C4-2B (cell line): Measurements from ENCODE around the gene SPON1.

ENCODE experiments used
- H3K27ac ChIP-seq: fragments of 450-650 bp; 2 replicates; pipeline ENCODE4 v1.5.1; 2017
- ZFX ChIP-seq: fragments of 450-650 bp; IDR thresholded peaks from 2 replicates; pipeline ENCODE4 v1.6.1; 2017
- TF ChIP-seq, protein P1 (sequence below): fragments of 450-650 bp; conservative IDR thresholded peaks from 2 replicates; pipeline ENCODE4 v1.5.1; 2017; ENCODE audit warnings: mild to moderate bottlenecking

The SPON1 gene

DNA sequence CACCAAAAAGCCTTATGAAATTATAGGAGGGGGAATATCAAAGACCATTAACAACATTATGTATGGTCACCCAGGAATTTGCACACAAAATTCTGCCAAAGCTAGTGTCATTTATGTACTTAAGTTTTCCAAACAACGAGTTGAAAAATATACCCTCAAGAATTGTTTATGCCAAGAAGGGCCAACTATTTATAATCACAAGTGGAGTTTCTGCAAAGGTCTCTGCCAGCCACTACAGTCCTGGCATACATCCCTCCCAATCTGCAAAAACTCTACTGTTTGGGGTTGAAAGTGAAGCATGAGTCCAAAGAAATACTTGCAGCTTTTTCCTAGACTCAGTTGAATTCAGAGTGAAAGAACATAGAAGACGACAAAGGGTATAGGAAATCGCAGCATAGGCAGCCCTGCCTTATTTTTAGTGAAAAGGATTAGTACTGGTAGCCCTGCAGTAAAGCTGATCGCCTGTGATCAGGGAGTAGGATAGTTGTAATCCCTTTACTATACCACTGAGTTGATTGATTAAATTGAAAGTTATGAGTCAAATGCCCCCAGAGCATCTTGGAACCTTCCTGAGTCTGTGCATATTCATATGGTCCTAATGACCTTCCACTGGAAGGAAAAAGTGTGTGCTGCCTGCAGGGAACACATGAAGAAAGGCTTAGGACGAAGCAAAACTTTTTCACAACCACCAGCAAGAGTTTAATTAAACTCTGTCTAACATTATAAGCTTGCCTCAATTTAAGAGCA lies 144.0 kb downstream of the SPON1 start:
- H3K27ac ChIP-seq: no peak overlapping the region
- TF ChIP-seq ZFX: no peak
- TF ChIP-seq, protein P1, sequence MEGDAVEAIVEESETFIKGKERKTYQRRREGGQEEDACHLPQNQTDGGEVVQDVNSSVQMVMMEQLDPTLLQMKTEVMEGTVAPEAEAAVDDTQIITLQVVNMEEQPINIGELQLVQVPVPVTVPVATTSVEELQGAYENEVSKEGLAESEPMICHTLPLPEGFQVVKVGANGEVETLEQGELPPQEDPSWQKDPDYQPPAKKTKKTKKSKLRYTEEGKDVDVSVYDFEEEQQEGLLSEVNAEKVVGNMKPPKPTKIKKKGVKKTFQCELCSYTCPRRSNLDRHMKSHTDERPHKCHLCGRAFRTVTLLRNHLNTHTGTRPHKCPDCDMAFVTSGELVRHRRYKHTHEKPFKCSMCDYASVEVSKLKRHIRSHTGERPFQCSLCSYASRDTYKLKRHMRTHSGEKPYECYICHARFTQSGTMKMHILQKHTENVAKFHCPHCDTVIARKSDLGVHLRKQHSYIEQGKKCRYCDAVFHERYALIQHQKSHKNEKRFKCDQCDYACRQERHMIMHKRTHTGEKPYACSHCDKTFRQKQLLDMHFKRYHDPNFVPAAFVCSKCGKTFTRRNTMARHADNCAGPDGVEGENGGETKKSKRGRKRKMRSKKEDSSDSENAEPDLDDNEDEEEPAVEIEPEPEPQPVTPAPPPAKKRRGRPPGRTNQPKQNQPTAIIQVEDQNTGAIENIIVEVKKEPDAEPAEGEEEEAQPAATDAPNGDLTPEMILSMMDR: no peak

DNA sequence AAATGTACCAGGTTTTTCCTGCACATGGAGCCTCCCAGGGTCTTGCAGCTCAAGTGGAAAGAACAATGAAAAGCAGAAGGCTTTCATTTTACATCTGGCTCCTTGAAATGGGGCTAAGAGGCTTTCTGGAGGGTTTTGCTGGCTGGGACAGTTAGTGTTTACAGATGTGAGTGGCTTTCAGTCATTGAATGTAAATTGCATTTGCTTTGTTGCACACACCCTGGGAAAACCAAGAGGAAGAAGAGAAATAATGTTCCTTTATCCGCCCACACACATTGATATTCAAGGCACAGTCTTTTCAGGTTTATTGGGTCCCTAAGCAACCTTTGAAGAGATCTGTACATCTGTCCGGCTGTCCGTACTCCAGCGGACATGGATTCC lies 144.5 kb downstream of the SPON1 start:
- no peak for TF ChIP-seq ZFX
- TF ChIP-seq, protein P1: no peak
- no peak overlapping the region for H3K27ac ChIP-seq

DNA sequence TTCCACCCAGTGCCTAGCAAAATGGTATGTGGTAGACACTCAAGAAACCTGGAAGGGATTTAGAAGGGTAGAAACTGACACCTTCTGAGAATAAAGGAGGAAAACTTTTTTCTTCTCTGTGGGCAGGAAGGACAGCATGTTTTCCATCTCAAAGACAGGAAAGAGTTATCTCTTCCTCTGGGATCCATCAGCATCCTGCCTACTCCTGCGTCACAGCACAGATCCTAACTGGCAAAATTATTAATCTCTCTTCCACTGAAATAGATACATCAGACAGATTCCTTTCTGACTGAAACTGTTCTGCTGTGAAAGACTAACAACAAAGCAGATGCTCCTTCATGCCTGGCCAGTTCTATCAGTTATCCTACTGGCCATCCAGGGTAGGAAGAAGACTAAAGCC lies 147.2 kb downstream of the SPON1 start:
- TF ChIP-seq ZFX: no peak
- TF ChIP-seq, protein P1: no peak
- no peak overlapping the region for H3K27ac ChIP-seq

DNA sequence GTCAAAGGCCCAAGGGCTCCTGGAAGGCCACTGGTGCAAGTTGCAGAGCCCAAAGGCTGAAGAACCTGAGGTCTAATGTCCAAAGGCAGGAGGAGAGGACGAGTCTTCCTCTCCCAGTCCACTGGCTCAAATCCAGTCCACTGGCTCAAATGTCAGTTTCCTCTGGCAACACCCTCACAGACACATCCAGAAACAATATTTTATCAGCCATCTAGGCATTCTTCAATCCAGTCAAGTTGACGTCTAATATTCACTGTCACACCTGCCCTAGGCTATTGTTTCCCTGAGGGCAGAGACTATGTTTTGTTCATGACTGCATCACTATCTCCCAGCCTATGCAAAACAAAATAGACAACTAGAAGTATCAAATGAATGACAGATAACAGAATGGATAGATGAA lies 148.1 kb downstream of the SPON1 start:
- TF ChIP-seq ZFX: no peak
- TF ChIP-seq, protein P1: no peak
- no peak overlapping the region for H3K27ac ChIP-seq

DNA sequence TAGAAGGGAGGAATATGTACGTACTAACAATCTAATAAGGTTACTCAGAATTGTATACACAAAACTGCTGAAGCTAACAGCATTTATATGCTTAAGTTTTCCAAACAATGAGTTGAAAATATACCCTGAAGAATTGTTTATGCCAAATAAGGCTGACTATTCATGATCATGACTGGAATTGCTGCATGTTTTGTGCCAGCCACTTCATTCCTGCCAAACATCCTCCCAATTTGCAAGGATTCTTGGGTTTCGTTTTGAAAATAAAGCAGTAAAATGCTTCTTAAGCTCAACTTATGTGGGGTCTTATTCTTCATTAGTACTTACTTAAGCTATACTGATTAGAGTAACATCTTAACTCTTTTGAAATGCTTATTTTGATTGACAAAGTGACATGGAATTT lies 149.0 kb downstream of the SPON1 start:
- no peak for TF ChIP-seq ZFX
- TF ChIP-seq, protein P1: no peak
- H3K27ac ChIP-seq: no peak overlapping the region

DNA sequence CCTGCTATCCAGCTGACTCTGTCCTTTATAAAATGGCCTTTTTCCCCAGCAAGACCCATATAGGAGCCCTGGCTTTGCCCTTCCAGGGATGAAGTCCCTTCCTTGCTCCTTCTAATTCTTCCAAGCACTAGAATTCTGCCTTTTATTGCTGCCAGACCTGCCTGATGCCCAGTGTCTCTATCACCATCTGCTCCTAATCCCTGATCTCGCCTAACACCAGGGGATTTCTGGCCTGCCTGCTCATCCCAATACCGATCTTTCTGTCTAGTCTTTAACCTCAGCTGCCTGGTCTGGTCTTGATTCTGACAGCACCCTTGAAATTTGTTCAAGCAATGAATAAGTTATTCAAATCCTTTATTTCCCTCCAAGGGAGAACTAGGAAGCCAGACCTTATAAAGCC lies 150.2 kb downstream of the SPON1 start:
- TF ChIP-seq, protein P1: no peak
- TF ChIP-seq ZFX: no peak

DNA sequence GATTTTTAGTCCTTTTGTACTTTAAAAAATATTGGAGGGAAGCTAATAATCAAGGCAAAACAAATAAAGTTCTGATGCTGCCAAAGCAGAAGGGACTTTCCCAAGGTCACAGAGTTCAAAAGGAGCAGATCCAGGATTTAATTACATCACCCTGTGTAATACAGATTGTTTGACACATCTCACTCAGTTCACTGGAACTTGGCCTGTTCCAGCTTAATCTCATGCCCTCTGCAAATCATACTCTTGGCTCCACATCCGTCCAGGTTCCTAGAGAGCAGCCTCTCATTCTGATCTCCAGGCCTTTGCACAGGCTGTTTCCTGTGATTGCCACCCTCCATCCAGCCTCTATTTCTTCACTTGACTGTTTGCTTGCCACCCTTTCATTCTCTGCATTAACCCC lies 151.7 kb downstream of the SPON1 start:
- TF ChIP-seq, protein P1: no peak
- TF ChIP-seq ZFX: no peak
- no peak overlapping the region for H3K27ac ChIP-seq

More for the DNA sequence above, 150.2 kb downstream of the SPON1 start:
- H3K27ac ChIP-seq: no peak overlapping the region
